ENCODE measurements around the gene ARHGEF16.

DNA sequence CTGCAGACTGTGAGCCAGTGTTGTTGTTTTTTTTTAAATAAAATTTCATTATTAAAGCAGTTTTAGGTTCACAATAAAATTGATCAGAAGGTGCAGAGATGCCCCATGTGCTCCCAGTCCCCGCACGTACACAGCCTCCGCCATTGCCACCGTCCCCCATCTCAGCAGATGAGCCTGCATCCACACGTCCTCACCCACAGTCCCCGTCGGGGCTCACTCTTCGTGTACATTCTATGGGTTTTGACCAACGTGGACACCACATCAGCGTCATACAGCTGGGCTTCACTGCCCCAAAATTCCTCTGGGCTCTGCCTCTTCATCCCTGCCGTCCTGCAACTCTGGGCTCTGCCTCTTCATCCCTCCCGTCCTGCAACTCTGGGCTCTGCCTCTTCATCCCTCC, 11.6 kb upstream of the ARHGEF16 start:
- no peak for TF ChIP-seq CTCF (IDR thresholded peaks at IDR 0.05)
- TF ChIP-seq EP300 (IDR thresholded peaks at IDR 0.05) = no peak
